Stimulated activated naive CD8-positive, alpha-beta T cell treated with anti-CD3 and anti-CD28 coated beads, Interleukin-15, amount 100 ng/mL, for 72 hours (primary cell): Measurements from ENCODE around the gene MIDN.
A peak's percentile ranks its signal among the peaks of the same experiment; 100 is the strongest.
"Not testable (repeated sequence)": the region's sequence is repeated elsewhere in the genome, so short reads cannot be mapped to it uniquely, and the experiment has no call there.

Experiments
- ATAC-seq: fragments of 150-1000 bp; cut with Tn5 transposase; 2 replicates; pipeline ENCODE4 v1.10.0; 2021; ENCODE audit warnings: mild to moderate bottlenecking, moderate library complexity
- DNase-seq, 2 donors: peaks; one replicate each; pipeline ENCODE4 v3.0.0; 2021 to 2022
- H3K27ac Mint-ChIP-seq, 2 donors: one replicate each; pipeline ENCODE4 v1.8.0; 2022; ENCODE audit warnings: mild to moderate bottlenecking in 2 of 2, mixed read lengths in 2 of 2, moderate library complexity in 2 of 2
- H3K27me3 Mint-ChIP-seq: one replicate; pipeline ENCODE4 v1.8.0; 2022; ENCODE audit warnings: mixed read lengths
- H3K4me1 Mint-ChIP-seq: one replicate; pipeline ENCODE4 v1.8.0; 2022; ENCODE audit warnings: mild to moderate bottlenecking, mixed read lengths
- H3K4me3 Mint-ChIP-seq, 2 donors: one replicate each; pipeline ENCODE4 v1.8.0; 2022; ENCODE audit warnings: mild to moderate bottlenecking in 2 of 2, mixed read lengths in 2 of 2, moderate library complexity in 1 of 2
- H3K9me3 Mint-ChIP-seq, 2 donors: one replicate each; pipeline ENCODE4 v1.8.0; 2022; ENCODE audit warnings: mixed read lengths in 2 of 2

Gene MIDN

DNA sequence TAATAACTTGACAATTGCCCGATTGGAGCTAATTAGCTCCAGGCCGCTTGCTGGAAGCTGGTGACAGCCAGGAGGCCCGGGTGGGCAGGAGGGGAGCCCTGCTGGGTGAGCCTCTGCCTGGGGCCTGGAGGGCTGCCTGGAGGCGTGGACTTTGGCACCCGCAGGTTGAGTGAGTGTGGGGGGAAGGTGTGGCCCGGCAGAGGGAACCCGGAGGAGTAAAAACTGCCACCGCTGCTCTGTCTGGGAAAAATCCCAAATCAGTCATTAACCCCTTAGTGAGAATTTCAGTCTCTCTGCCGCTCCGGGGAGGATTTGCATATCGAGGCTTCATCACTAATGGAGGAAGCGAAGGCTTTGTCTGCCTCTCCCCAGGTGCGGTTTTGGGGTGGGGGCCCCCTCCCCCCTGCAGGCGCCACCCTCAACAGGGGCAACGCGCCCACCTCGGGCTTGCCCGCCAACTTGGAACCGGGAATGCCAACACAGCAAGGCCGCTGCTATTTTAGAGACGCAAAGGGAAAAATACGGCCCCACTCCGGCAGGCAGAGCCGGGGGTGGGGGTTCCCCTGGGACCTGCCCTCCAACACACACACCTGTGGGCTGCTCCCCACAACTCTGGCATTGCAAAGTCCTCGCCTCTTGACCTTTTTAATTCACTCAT, 43.5 kb downstream of the MIDN start:
- no peak for ATAC-seq
- DNase-seq = no peak
- Mint-ChIP-seq H3K27ac (no peak overlapping the region), H3K4me1 (peaks cover 11% of the 10 kb centered on the region), H3K4me3 (no peak overlapping the region), H3K9me3 (no peaks in the 10 kb centered on the region), H3K27me3 (peaks cover 75% of the 10 kb centered on the region)

DNA sequence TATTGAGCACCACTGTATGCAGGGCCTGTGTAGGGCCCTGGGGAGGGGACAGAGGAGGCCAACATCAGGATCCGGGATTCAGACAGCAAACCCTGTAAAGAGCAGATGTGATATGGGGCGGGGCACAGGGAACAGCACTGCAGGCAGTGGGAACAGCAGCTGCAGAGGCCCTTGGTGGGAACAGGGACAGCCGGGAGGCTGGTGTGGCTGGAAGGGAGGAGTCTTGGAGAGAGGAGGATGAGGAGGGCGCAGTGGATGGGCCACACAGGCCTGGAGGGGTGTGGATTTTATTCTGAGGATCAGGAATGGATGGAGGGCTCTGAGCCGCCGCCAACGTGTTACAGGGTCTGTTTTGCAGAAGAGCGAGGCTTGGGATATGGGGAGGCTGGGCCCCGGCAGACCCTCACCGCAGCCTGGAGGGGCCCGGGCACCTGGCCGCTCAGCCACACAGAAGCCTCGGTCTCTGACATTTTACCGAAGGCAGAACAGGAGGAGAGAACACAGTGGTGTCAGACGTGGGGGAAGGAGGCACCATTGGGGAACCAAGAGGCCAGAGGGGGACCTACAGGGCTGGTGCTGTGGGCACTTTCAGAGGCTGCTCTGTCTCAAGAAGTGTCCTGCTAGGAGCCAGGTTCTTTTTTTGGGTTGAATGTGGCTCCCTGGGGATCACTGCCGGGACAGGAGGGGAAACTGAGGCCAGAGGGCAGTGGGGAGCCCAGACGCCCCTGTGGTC, 44.2 kb downstream of the MIDN start:
- Mint-ChIP-seq H3K4me1 (peaks cover 11% of the 10 kb centered on the region), H3K9me3 (no peaks in the 10 kb centered on the region), H3K27ac (no peak overlapping the region), H3K4me3 (no peak overlapping the region), H3K27me3 (peaks cover 68% of the 10 kb centered on the region)
- DNase-seq = no peak
- no peak for ATAC-seq

DNA sequence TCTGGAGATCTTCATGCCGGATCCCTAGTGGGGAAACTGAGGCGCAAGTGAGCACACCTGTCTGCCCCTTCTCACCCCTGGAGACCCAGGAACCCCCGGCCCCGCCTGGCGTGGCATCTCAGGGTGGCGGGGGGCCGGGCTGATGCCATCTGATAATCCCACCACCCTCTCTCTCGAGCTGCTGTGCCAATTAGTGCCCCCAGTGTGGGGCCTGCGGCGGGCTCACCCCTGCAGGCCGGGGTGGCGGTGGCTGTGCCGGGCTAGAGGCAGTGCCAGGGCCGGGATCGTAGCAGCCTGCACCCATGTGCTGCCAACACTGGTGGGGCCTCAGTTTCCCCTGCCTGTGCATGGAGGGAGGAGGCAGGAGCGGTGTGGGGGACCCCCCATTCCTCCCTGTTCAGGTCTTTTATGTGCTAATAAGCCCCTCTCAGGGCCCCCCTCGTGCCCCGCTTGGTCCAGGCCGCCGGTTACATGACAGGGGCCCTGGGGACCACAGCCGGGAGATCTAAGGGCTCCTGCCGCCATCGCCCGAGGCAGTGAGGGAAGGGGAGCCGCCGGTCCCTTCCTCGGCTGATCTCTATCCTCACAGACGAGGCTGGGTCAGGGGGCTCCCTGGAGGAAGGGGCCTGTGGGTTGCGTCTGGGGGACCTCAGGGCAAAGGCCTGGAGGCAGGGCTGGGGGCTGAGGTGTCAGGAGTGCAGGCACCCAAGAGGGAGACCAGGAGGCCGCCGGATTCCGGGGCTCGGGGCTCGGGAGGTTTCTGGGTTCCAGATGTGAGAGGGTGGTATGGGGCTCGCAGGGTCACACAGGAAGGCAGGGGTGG, 45.6 kb downstream of the MIDN start:
- Mint-ChIP-seq H3K4me3 (no peak overlapping the region), H3K27ac (no peak overlapping the region), H3K9me3 (no peaks in the 10 kb centered on the region), H3K4me1 (peaks cover 11% of the 10 kb centered on the region), H3K27me3 (peaks cover 54% of the 10 kb centered on the region)
- ATAC-seq (no peak), DNase-seq (no peak)

GRCh38 chr19:1294688-1295087, 46.3 kb downstream of the MIDN start:
- no peak for DNase-seq
- Mint-ChIP-seq H3K4me3 (peak overlapping the region in 1 of 2 donors; percentile 21), H3K27ac (no peak overlapping the region), H3K4me1 (peaks cover 11% of the 10 kb centered on the region), H3K27me3 (peaks cover 47% of the 10 kb centered on the region), H3K9me3 (no peaks in the 10 kb centered on the region)
- no peak for ATAC-seq

DNA sequence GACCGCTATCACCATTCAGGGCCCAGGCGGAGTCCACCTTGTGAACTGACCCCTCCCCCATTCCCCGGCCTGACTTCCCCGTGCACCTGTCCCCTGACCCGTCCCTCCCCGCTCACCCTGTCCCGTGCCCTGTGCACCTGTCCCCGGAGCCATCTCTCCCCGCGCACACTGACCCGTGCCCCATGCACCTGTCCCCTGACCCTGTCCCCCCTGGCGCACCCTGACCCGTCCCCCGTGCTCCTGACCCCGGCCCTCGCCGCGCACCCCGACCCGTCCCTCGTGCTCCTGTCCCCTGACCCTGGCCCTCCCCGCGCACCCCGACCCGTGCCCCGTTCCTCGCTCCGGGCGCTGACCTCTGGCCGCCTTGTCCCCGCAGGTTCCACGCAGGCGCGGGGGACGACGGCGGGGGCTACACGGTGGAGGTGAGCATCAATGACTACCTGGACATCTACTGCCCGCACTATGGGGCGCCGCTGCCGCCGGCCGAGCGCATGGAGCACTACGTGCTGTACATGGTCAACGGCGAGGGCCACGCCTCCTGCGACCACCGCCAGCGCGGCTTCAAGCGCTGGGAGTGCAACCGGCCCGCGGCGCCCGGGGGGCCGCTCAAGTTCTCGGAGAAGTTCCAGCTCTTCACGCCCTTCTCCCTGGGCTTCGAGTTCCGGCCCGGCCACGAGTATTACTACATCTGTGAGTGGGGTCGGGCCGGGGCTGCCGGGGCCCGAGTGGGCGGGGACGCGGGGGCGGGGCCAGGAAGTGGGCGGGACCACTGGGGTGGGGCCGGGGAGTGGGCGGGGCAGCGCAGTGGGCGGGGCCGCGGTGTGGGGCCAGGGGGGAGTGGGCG, 47.0 kb downstream of the MIDN start:
- Mint-ChIP-seq H3K4me1 (peaks cover 11% of the 10 kb centered on the region), H3K27me3 (peaks cover 40% of the 10 kb centered on the region), H3K9me3 (no peaks in the 10 kb centered on the region), H3K27ac (no peak overlapping the region), H3K4me3 (peak overlapping the region in 1 of 2 donors; percentile 8)
- DNase-seq (no peak), ATAC-seq (peak; percentile 51)

- Mint-ChIP-seq H3K9me3 (no peaks in the 10 kb centered on the region), H3K27me3 (peaks cover 38% of the 10 kb centered on the region), H3K4me1 (peaks cover 11% of the 10 kb centered on the region), H3K4me3 (no peak overlapping the region), H3K27ac (peak overlapping the region in 1 of 2 donors; percentile 89)
- DNase-seq (no peak), ATAC-seq (no peak)
These were observed 47.7 kb downstream of the MIDN start for GRCh38 chr19:1296078-1296477.

DNA sequence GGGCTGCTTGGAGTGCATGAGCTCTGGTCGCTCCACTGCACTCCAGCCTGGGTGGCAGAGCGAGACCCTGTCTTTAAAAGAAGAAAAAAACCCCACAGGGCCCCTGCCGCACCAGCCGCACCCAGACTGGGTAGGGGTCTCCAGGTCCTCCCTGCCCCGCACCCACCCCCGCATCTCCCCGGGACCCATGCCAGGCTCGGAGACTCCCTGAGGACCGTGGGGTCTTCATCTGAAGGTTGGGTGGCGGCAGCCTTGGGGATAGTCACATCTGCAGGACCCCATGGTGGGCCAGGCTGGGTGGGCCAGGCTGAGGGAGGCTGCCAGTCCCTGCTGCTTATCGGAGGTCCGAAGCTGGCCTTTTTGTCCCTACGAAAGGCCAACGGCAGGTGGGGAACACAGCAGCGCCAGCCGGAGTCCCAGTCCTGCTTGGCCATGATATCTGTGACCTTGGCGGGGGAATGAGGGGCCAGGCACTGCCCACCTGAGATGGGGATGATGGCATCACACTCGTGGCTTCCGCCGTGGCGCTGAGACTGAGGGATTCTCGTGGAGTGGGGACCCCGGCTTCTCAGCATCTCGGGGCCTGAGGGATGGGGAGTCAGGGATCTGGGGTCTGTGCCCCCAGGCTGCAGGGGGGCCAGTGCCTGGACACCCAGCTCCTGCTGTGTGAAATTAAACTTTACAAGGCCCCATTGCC, 48.3 kb downstream of the MIDN start:
- H3K4me3 Mint-ChIP-seq = no peak overlapping the region
- ATAC-seq = no peak
- no peaks in the 10 kb centered on the region for H3K9me3 Mint-ChIP-seq
- DNase-seq = no peak
- H3K27me3 Mint-ChIP-seq = peaks cover 38% of the 10 kb centered on the region
- peaks cover 11% of the 10 kb centered on the region for H3K4me1 Mint-ChIP-seq
- H3K27ac Mint-ChIP-seq = peak overlapping the region in 1 of 2 donors; percentile 89

- Mint-ChIP-seq H3K27ac (no peak overlapping the region), H3K4me3 (no peak overlapping the region), H3K27me3 (peaks cover 24% of the 10 kb centered on the region), H3K4me1 (peaks cover 11% of the 10 kb centered on the region), H3K9me3 (no peaks in the 10 kb centered on the region)
- DNase-seq (no peak), ATAC-seq (no peak)
These were observed 49.9 kb downstream of the MIDN start for GRCh38 chr19:1298235-1298634.

- Mint-ChIP-seq H3K27ac (no peak overlapping the region), H3K4me3 (no peak overlapping the region), H3K27me3 (peaks cover 8% of the 10 kb centered on the region), H3K4me1 (peaks cover 3% of the 10 kb centered on the region), H3K9me3 (no peaks in the 10 kb centered on the region)
- DNase-seq (no peak), ATAC-seq (peak; percentile 16)
These were observed 51.4 kb downstream of the MIDN start for GRCh38 chr19:1299801-1300200.

DNA sequence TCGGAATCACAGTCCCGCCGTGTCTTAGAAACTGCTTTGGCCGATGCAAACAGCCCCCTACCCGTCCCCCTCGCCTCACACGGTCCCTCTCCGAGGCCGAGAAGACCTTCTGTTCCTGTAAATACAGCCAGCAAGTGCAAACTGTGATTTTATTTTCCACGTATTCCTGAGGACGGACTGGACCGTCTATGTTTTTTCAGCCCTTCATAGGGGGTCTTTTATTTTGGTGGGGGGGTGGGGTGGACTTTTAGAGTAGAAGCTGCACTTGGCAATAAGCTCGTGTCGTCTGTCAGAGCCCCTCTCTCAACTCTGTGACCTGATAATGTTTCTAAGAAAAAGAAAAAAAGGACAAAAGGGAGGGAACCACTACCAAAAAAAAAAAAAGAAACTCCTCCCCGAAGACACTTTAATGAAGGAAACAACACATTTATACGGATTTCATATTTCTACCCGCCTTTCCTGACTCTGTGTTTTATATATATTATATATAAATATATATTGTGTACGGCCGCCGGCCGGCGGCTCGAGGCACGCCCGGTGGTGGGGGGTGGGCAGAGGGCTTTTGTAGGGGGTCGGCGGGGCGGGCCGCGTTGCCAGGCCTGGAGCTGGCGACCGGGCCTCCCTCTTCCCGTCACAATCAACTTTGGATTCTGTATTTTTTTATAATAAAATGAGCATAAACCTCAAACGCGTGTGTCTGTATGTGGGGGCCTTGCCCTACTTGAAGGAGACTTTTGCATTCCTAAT, 52.5 kb downstream of the MIDN start:
- H3K27ac Mint-ChIP-seq = no peak overlapping the region
- DNase-seq (no peak), ATAC-seq (no peak)
- H3K27me3 Mint-ChIP-seq = no peaks in the 10 kb centered on the region
- no peaks in the 10 kb centered on the region for H3K9me3 Mint-ChIP-seq
- no peaks in the 10 kb centered on the region for H3K4me1 Mint-ChIP-seq
- no peak overlapping the region for H3K4me3 Mint-ChIP-seq

DNA sequence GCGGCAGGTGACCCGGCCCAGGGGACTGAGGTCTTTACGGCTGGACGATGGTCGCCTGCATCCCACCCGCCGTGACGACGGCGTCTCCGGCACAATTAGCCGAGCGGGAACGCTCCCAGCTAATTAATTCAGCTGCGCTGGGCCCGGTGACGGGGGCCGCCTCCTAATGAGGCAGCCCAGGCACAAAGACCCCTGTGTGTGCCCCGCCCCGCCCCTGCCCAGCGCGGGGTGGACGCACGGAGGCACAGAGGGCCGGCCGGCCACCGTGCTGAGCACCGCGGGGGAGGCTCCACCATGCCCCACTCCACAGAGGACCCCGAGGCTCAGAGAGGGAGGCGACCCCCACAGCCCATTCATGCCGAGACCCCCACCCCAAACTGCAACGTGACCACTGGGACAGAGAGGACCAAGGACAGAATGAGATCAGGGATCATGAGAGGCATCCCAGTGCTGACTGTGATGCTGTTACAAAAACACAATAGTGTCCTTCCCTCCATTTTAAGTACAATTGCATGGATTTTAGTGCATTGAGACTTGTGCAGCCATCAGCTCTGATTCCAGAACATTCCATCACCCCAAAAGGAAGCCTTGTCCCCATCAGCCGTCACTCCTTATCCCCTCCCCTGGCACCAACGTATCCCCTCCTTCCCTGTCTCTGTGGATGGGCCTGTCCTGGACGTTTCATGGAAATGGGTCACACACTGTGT, 54.3 kb downstream of the MIDN start:
- Mint-ChIP-seq H3K9me3 (no peaks in the 10 kb centered on the region), H3K27ac (no peak overlapping the region), H3K4me1 (no peaks in the 10 kb centered on the region), H3K27me3 (no peaks in the 10 kb centered on the region), H3K4me3 (no peak overlapping the region)
- DNase-seq (no peak), ATAC-seq (no peak)

- DNase-seq = no peak
- no peak for ATAC-seq
- H3K4me1 Mint-ChIP-seq = no peaks in the 10 kb centered on the region
- no peaks in the 10 kb centered on the region for H3K9me3 Mint-ChIP-seq
- no peaks in the 10 kb centered on the region for H3K27me3 Mint-ChIP-seq
- no peak overlapping the region for H3K27ac Mint-ChIP-seq
- H3K4me3 Mint-ChIP-seq = no peak overlapping the region
These were observed 56.0 kb downstream of the MIDN start for GRCh38 chr19:1304197-1304924.

DNA sequence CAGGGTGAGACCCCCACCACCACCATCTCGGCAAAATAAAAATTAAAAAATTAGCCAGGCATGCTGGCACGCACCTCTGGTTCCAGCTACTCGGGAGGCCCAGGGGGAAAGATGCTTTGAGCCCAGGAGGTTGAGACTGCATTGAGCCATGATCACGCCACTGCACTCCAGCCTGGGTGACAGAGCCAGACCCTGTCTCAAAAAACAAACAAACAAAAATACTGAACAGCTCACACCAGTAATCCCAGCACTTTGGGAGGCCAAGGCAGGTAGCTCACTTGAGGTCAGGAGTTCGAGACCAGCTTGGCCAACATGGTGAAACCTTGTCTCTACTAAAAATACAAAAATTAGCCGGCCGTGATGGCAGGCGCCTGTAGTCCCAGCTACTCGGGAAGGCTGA, 57.0 kb downstream of the MIDN start:
- not testable (repeated sequence) for DNase-seq, H3K4me1 Mint-ChIP-seq, H3K4me3 Mint-ChIP-seq, H3K27ac Mint-ChIP-seq, ATAC-seq, H3K9me3 Mint-ChIP-seq, H3K27me3 Mint-ChIP-seq
